GM12873 (cell line): ENCODE results near the gene SLC10A1.

ENCODE experiments used
- CTCF ChIP-seq: IDR thresholded peaks from 2 replicates; pipeline ENCODE4 v1.5.1; 2012; ENCODE audit warnings: low read depth, mild to moderate bottlenecking, moderate library complexity, low read length, control low read depth; ENCODE audit not compliant: insufficient read depth; ENCODE audit errors: missing control alignments

Gene SLC10A1

GRCh38 chr14:69768873-69769272, 28.2 kb downstream of the SLC10A1 start:
- TF ChIP-seq CTCF, result no peak

- TF ChIP-seq CTCF, result no peak
Observed at GRCh38 chr14:69767369-69767999, 29.6 kb downstream of the SLC10A1 start.

GRCh38 chr14:69766984-69767368, 30.1 kb downstream of the SLC10A1 start, which contains the start of gene SRSF5:
TSS of gene SRSF5 (plus strand) at chr14:69767142. CDS start at chr14:69768157, 1,015 bp downstream.
- TF ChIP-seq CTCF, result no peak

- TF ChIP-seq CTCF, result no peak
Observed at GRCh38 chr14:69763761-69764510, 33.1 kb downstream of the SLC10A1 start.

GRCh38 chr14:69760810-69761209, 36.2 kb downstream of the SLC10A1 start:
- no peak for TF ChIP-seq CTCF

GRCh38 chr14:69756298-69756697, 40.7 kb downstream of the SLC10A1 start:
- no peak for TF ChIP-seq CTCF

- TF ChIP-seq CTCF, result no peak
Observed at GRCh38 chr14:69755784-69756183, 41.3 kb downstream of the SLC10A1 start.
